DMS79 treated with DMSO at 0.1 percent for 48 hours (cell line): ENCODE measurements around the gene AMD1.

Experiments used
- DNase-seq: peaks from one replicate; lab custom pipeline; 2025; lab: John Stamatoyannopoulos, UW

The AMD1 gene

GRCh38 chr6:110938171-110938570, 63.6 kb downstream of the AMD1 start:
- DNase-seq, result no peak

- no peak for DNase-seq
Observed at GRCh38 chr6:110939429-110940200, 65.0 kb downstream of the AMD1 start.

GRCh38 chr6:110944681-110945151, 70.1 kb downstream of the AMD1 start:
- no peak for DNase-seq
